ENCODE data around the gene SETD3. TPM values are rescaled to one million over a fixed set of nuclear protein-coding genes. Genes with fewer than 3 reads are reported as not detected.

The SETD3 gene
- total and polyA plus RNA-seq, 4 donors: 36.4 to 60.9 (median 49.7) TPM

- Histone ChIP-seq H3K9me3 (ENCODE audit: control insufficient read depth in 4 of 4, insufficient read depth in 3 of 4, low read length in 3 of 4) (no peaks in the 10 kb centered on the region), H3K4me3 (no peak overlapping the region), H3K27ac (ENCODE audit: low read depth in 1 of 2, low read length in 1 of 2) (no peak overlapping the region), H3K36me3 (ENCODE audit: control insufficient read depth in 4 of 4, insufficient read depth in 4 of 4, low read length in 4 of 4) (peaks cover 0 to 13% (median 4%) of the 10 kb centered on the region in 4 donors), H3K9ac (ENCODE audit: insufficient read depth in 1 of 2, low read length in 2 of 2) (no peak overlapping the region), H3K27me3 (ENCODE audit: control insufficient read depth in 3 of 3, insufficient read depth in 3 of 3, low read length in 2 of 3) (no peaks in the 10 kb centered on the region), H3K4me1 (ENCODE audit: control insufficient read depth in 5 of 5, insufficient read depth in 5 of 5, low read length in 5 of 5) (peaks cover 0 to 14% (median 0%) of the 10 kb centered on the region in 5 donors)
- DNase-seq: peak in 1 of 3 donors; percentile 6
- ATAC-seq (ENCODE audit: insufficient read depth, low FRiP score): peak; percentile 53
- no peak for TF ChIP-seq CTCF (IDR thresholded peaks at IDR 0.05; ENCODE audit: control extremely low read depth, extremely low read depth)
- 59 to 66% methylated on average over 9 of the region's 9 CpGs for WGBS, 2 donors
These were observed 13.2 kb downstream of the SETD3 start for GRCh38 chr14:99467336-99468078.

GRCh38 chr14:99466758-99467157 lies 13.9 kb downstream of the SETD3 start:
- no peak overlapping the region for H3K27ac ChIP-seq (ENCODE audit: low read depth in 1 of 2, low read length in 1 of 2)
- peaks cover 0 to 14% (median 0%) of the 10 kb centered on the region in 5 donors for H3K4me1 ChIP-seq (ENCODE audit: control insufficient read depth in 5 of 5, insufficient read depth in 5 of 5, low read length in 5 of 5)
- no peak for TF ChIP-seq CTCF (IDR thresholded peaks at IDR 0.05; ENCODE audit: control extremely low read depth, extremely low read depth)
- peaks cover 7 to 17% (median 11%) of the 10 kb centered on the region in 4 donors for H3K36me3 ChIP-seq (ENCODE audit: control insufficient read depth in 4 of 4, insufficient read depth in 4 of 4, low read length in 4 of 4)
- no peak overlapping the region for H3K4me3 ChIP-seq
- no peaks in the 10 kb centered on the region for H3K9me3 ChIP-seq (ENCODE audit: control insufficient read depth in 4 of 4, insufficient read depth in 3 of 4, low read length in 3 of 4)
- no peak overlapping the region for H3K9ac ChIP-seq (ENCODE audit: insufficient read depth in 1 of 2, low read length in 2 of 2)
- no peaks in the 10 kb centered on the region for H3K27me3 ChIP-seq (ENCODE audit: control insufficient read depth in 3 of 3, insufficient read depth in 3 of 3, low read length in 2 of 3)
- ATAC-seq (ENCODE audit: insufficient read depth, low FRiP score): no peak
- DNase-seq: no peak
- WGBS, 2 donors: 84 to 91% methylated on average over 3 of the region's 3 CpGs

- Histone ChIP-seq H3K4me1 (ENCODE audit: control insufficient read depth in 5 of 5, insufficient read depth in 5 of 5, low read length in 5 of 5) (peaks cover 0 to 12% (median 0%) of the 10 kb centered on the region in 5 donors), H3K9ac (ENCODE audit: insufficient read depth in 1 of 2, low read length in 2 of 2) (no peak overlapping the region), H3K27ac (ENCODE audit: low read depth in 1 of 2, low read length in 1 of 2) (no peak overlapping the region), H3K36me3 (ENCODE audit: control insufficient read depth in 4 of 4, insufficient read depth in 4 of 4, low read length in 4 of 4) (peaks cover 12 to 19% (median 15%) of the 10 kb centered on the region in 4 donors), H3K27me3 (ENCODE audit: control insufficient read depth in 3 of 3, insufficient read depth in 3 of 3, low read length in 2 of 3) (no peaks in the 10 kb centered on the region), H3K9me3 (ENCODE audit: control insufficient read depth in 4 of 4, insufficient read depth in 3 of 4, low read length in 3 of 4) (no peaks in the 10 kb centered on the region), H3K4me3 (no peak overlapping the region)
- no peak for ATAC-seq (ENCODE audit: insufficient read depth, low FRiP score)
- TF ChIP-seq CTCF (IDR thresholded peaks at IDR 0.05; ENCODE audit: control extremely low read depth, extremely low read depth): no peak
- DNase-seq: no peak
- 94 to 98% methylated on average over 9 of the region's 9 CpGs for WGBS, 2 donors
These were observed 15.4 kb downstream of the SETD3 start for GRCh38 chr14:99465288-99465687.

All from lung (tissue), 12 donors.